SHP77 treated with DMSO at 0.1 percent for 48 hours (cell line): ENCODE results near the gene ALK.

Experiments used
- DNase-seq: peaks from one replicate; lab custom pipeline; 2025; lab: John Stamatoyannopoulos, UW

Gene ALK

DNA sequence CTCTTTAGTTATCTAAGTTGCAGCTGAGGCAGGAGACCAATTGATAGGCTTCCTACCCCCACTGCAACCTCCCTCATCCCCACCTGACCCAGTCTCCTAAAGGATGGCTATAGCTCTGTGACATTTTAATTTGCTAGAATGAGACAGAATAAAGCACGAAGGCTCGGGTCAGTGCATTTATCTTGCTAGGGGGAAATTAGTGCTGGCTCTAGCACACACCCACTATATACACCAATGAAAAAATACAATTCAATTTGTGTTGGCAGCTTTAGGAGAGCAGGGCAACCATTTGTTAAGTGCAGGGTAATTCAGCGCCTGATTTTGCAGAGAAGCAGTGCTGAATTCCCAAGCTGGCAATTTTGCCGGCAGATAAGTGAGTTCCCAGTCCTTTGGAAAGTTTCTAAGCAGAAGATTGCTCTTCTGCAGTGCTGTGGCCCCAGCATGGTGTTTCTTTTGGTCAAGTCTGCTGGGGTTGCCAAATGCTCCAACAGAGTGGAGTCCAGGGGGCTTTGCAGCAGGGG, 346.0 kb downstream of the ALK start:
- DNase-seq: no peak

DNA sequence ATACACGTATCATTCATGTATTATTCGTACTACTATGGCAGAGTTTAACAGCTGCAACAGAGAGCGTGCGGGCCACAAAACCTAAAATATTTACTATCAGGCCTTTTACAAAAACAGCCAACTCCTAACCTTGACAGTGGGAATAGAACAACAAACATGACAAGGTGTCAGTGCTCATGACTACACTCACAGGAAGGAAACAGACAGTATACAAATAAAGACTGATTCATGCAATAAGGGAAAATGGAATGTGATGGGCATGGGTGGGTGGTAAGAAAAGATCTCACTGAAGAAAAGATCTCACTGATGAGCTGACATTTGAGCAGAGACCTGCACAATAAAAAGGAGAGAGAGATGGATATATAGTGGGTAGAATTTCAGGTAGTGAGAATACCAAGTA, 347.8 kb downstream of the ALK start:
- no peak for DNase-seq

DNA sequence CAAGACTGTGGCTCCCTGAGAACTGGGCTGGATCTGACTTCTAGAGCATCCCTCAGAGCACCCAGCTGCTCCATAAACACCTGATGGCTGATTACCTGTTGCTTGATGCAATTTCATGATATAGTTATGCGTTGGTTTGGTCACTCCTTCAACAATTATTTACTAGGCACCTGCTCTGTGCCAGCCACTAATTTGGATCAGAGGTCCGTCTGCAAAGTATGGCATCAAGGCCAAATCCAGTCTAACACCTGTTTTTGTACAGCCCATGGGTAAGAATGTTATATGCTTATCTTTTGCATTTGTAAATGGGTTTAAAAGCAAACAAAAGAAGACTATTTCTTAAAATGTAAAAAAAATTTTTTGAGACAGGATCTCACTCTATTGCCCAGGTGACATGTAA, 348.2 kb downstream of the ALK start:
- DNase-seq: no peak

DNA sequence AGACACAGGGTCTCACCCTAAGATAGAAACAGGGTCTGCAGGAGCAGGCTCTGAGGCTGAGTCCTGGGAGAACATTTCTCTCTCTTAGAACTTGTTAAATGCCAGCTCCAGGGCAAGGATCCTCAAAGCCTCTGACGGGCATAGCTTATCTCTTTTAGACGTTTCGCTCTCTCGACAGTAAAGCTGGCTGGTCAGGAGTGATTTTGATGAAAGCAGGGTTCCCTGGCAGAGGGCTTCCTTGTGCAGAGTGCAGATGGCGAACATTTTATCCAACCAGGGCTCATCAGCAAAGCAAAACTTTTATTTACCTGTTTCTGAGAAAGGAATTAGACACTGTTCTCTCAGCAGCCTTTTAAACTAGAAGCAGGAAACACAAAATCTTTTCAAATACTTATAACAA, 350.8 kb downstream of the ALK start:
- no peak for DNase-seq

DNA sequence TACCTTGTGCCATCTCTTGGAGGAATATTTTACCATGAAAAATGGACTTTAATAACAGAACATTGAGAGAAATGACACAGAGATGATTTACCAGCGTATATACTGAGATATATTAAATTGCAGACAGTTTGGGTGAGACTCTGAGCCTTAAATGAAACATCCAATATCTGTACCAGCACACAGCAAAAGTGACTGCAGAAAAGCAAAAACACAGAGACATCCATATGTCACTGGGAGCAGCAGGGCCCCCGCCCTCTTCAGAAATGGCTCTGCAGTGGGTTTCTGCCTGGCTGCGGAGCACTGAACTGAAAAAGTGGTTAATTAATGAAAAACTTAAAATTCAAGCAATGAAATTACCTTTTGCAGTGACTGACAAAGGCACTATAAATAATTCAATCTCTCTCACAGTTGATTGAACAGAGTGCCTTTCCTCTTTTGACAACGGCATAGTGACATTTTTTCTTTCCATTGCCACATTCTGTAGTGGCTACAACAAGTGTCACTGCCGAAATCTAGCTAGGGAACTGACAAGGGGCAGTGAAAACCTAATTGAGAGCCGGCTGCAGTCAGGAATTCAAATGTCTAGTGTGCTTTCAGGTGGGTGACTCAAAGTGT, 353.4 kb downstream of the ALK start:
- DNase-seq: no peak

DNA sequence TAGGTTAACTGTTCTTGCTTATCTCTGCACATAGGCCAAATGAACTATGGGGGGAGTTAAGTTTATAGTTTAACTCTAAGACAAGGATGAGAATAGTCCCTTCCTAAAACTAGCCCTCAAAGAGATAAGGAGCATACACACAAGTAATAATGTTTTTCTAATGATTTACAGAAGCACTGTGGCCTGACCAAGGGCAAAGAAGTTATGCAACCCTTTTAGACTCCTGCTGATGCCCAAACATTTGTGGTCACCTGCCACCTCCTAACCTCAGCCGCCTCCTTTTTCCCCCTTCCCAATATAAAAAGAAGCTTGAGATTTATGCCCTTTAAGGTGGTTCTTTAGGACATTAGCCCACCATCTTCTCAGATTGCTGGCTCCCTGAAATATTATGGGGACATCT, 357.7 kb downstream of the ALK start:
- DNase-seq: no peak

DNA sequence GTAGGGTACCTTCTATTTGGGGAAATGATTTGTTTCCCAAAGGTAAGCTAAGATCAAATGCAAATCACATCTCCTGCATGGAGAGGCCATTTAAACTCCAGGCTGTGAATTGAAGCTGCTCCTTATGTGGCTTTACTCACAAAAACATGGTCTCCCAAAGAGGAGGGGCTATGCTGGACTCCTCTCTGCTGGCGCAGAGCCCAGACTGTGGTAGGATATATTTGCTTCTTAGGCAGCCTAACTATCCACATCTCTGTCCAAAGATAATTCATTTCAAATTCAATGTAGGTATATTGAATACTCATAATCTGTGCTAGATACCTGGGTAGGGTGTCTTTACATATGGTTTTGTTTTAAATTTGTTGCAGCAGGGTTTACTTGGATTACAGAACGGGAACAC, 358.5 kb downstream of the ALK start:
- no peak for DNase-seq

DNA sequence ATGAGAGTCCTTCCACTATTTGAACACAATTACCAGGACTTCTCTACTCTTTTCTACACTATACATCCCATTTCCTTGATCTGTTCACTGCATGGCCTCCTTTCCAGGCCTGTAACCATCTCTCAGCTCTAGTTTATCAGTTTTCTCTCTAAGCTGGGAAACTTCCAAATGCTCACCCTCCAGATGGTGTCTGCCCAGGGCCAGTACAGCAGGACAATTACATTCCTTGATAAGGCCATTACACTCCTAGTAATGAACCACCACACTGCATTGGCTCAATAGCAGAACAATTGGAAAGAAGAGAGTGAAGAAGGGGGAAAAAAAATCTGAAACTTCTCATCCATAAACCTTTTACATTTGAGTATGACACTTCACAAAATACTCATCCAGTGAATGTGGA, 359.1 kb downstream of the ALK start:
- DNase-seq: no peak

DNA sequence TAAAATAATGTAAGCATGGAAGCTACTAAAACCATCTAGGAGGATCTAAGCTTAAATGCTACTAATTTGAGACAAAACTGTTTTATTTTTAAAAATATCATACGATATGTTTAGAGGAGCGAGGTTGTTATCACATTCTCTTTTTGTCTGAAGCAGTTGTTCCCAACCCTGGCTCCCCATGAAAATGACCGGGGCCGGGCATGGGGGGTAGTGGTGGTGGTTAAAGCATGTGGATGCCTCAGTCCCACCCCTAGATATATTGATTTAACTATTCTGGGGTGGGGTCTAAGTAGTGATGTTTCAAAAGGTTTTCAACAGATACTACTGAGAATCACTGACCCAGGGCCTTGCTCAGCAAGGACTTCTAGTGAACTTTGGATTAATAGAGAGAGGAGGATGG, 359.8 kb downstream of the ALK start:
- DNase-seq: no peak

DNA sequence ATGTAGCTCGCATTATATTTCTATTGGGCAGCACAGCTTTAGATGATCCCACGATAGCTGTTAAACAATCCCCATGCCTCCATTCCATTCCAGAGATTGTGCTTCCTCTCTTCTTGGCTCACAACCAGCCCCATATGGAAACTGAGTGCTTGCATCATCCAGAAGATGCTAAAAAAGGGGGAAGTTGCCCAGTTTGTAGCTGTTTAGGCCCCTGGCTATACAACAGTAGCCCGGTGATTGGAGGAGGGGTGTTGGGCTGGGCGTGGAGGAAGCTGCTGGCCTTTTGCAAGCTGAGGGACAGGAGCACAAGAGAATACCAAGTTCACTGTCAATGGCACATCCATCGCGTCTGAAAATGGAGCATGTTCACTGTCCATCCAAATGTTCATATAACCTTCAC, 360.2 kb downstream of the ALK start:
- DNase-seq: no peak

DNA sequence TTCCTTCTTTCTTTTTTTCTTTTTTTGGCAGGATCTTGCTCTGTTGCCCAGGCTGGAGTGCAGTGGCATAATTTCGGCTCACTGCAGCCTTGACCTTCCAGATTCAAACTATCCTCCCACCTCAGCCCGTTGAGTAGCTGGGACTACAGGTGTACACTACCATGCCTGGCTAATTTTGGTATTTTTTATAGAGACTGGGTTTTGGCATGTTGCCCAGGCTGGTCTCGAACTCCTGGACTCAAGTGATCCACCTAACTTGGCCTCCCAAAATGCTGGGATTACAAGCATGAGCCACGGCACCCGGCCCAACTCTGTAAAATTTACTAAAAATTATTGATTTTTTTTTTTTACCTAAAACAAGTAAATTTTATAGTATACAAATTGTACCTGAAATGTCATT, 360.8 kb downstream of the ALK start:
- no peak for DNase-seq

DNA sequence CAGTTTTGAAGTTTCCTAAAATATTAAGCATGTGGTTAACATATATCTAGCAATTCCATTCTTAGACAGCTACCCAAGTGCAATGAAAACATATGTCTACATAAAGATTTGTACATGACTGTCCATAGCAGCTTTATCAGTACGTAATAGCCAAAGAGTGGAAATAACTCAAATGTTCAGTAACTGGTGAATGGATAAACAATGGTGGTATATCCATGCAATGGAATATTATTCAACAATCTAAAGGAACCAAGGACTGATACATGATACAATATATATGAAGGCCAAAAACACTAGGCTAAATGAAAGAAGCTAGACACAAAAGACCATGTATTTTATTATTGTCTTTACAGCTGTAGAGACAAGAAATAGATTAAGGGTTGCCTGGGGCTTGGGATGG, 361.4 kb downstream of the ALK start:
- DNase-seq: no peak

DNA sequence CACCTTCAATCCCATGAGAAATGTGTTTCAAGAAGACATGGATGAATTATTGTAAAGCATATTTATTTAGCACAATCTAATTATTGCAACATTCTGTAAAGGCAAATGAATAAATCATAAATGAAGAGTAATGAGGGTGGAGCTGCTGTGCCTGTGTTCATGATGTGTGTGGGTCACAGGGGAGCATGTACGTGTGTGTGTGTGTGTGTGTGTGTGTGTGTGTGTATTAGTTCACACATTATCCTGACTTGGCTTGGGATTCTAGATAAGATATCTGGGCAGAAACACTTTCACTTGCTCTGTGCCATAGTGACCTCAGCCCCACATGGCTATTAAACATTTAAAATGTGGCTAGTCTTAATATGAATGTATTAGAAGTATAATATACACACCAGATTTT, 361.8 kb downstream of the ALK start:
- no peak for DNase-seq

DNA sequence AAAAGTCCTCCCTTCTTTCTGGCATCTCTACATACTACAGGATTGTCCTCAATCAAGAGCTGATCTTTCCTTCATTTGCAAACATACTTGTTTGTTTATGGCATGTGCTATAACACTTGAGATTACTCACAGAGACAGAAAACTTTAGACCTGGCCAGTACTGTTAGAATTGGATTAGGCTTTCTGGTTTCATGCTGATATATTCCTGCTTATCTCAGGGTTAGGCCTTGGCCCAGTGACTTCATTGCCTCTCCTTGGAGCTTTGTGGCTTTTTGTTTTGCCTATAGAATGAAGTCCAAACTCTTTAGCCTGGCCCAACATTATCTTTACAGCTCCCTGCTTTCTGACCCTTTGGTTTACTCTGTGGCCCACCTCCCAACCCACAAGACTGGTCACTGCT, 363.3 kb downstream of the ALK start:
- DNase-seq: no peak

DNA sequence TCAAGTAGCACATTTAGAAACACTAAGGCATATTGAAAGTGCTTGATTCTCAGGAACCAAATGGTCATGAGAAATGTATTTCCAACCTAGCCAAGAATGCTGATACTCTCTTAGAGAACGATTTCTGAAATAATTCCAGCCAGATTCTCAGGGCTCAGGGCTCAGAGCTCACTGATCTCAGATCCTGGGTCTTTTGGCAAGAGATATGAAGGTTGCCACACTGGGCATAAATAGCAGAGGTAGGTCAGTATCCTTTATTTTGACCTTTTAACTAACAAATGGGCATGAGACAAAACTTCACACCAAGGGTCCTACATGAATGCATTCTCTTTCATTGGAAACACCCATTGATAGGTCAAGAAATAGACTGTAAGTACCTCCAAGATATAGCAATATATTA, 364.1 kb downstream of the ALK start:
- no peak for DNase-seq

DNA sequence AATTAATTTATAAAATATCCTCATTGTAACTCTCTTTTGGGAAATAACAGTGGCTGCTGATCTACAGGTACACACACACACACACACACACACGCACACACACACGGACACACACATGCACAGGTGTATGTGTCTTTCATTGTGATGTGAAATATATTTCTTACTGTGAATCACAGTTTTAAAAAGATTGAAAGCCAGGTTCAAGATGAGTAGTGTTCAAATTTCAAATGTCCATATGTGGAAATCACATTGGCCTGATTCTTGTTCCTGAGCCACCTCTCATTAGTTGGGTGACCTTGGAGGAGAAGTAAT, 372.4 kb downstream of the ALK start:
- no peak for DNase-seq

DNA sequence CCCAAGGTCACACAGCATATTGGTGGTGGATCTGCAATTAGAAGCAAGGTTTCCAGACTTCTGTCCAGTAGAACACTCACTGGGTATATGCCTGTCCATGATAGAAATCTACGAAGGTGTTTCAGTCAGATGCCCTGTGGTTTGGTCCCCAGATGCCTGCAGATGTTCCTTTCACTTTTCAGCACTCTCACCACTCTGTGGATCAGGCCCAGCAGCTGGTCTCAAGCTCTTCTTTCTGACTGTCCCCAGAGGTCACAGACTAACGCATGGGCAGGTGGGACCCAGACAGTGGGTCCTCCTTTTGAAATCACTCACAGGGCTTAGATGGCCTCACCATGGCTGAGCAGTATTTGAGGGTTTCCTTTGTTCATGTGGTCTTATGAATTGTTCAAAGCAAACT, 376.5 kb downstream of the ALK start:
- no peak for DNase-seq

DNA sequence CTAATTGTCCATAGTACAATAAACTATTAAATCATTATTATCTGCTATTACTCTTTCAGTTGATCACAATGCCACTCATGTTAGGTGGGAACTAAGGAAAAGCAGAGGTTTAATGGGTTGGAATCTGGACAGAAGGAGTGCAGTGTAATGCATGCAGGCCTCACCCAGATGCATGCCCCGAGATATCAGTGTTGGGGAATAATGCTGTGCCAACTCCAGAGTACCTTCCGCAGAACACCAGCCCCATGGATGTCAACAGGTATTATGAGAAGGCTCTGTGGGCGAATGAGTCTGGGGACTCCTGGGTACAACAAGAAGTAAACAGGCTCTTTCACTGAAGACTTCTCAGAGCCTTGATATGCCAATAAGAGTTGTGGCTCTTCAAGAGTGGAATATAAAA, 377.4 kb downstream of the ALK start:
- DNase-seq: no peak

DNA sequence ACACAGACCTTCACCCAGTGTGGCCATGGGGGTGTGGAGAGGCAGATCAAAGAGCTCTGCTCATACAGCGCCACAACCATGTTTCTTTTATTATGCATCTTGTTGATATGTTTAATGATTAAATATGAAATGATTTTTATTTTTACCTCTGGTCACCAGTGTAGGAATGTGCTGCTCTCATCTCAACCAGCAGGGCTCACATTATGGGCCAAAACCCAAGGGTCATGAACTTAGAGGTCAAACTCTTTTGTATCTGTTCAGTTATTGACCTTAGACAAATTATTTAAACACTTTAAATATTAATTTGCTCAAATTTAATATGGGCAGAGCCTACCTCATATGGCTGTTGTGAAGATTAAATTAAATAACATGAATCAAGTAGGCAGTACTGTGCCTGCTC, 386.2 kb downstream of the ALK start:
- DNase-seq: no peak

DNA sequence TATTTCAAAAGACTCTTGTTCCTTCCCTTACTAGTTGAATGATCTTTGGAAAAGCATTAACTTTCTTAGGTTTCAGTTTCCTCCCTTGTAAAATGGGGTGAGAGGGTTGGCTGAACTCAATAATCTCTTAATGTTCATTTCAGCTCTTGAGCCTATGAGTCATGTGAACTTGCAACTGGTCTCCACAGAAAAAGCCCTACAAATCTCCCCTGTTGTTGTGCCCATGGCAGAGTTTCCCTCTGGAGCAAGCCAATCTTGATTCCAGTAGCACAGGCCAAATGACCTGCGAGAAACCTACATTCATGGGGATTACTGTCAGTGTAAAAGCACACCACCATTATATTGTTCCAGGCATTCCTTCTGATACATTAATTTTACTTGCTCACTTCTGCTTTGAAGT, 388.9 kb downstream of the ALK start:
- DNase-seq: no peak

DNA sequence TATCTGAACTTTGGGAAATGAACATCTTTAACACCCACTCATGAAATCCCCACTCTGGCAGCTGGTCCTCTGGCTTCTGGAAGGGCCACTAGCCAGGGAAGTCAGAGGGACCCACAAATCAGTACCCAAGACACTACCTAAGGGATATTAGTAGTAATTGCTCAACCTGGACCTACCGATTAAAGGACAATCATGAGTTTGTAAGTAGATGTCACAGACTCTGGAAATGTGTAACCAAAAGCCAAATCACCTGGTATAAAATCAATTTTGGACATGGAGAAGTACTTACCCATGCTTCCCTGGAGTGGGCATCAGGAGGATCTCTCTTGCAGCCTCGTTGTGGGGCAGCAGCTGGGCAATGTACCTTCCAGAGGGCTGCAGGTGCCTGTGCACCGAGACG, 389.8 kb downstream of the ALK start:
- no peak for DNase-seq

DNA sequence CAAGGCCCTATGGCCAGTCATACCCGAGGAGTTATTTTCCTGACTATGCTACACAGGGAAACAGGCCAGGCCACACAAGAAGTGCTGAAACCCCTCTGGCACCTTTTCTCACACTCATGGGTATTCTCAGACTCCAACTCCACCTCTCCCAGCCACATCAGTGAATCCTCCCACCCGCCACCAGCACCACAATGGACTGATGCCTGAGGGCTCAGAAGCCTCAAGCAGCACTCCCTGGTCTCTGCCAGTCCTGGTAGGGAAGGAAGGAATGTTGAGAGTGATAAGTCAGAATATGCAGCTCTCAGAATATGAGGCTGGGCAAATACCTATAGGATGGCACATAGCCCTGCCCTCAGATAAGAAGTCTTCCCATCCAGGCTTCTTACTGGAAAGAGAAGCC, 391.1 kb downstream of the ALK start:
- DNase-seq: no peak

DNA sequence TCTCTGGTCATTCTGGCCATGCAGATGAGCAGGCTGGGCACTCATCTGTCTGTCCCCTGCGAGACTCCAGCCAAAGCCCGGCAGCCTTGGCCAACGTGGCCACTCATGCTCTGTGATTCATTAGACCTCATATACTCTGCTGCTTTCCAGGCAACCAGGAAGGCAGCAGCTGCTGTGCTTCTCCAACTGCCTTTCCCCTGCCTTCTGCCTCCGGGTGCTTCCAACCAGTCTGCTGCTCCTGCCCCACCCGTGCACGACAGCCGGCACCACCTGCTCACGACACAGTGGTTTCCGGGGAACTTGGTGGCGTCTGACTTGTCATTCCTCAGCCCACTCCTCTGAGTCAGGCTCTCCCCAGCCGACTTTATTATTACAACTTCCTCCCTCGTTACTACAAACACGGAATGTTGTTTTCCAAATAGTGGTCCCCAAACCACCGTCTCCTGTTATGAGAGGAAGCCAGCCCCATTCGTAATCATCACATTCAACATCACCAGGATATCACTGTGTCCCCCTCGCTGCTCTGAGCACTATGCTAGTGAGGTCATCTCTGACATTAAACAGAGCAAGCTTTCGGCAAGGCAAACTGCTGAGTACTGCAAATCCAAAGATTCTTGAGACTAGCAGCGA, 392.4 kb downstream of the ALK start:
- DNase-seq: no peak

DNA sequence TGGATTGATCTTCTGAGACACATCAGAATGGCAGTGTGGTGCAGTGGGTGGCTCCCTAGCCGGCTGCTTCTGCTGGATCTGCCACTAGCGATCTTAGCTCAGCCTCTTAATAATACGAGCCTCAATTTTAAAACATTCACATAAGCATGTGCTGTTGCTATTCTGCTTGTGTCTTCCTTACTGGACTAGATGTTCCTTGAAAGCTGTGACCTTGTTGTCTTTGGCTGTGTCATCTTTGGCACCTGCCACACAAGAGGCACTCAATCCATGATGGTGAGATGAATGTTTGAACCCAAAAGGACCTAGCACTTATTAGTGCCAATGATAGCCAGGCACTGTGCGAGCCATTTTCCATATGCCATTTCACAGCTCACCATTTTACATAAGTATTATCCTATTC, 393.0 kb downstream of the ALK start:
- no peak for DNase-seq

DNA sequence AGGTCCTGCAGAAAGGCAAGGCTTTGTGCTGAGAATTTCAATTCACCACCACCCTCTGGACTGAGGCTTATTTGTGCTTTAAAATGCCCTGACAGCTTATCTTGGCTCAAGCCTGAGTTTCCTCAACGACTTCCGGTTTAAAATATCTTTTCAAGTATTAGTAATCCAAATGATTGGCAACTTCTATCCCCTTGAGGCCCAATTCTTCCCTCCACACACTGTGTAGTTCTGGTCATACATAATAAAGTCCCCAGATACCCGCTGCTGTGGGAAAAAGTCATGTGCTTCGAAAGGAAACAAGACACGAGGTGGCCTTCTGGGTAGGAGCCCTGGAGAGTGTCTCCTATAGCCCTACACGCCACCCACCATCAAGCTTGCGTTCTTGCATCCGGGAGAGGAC, 393.4 kb downstream of the ALK start:
- DNase-seq: no peak
